ENCODE results near the gene DOK5.

The DOK5 gene

GRCh38 chr20:54510541-54511129, 35.2 kb downstream of the DOK5 start:
- H3K4me3 ChIP-seq, result no peak overlapping the region
- DNase-seq (ENCODE audit: low spot score), result no peak
- H3K27ac ChIP-seq, result no peak overlapping the region
- no peak for TF ChIP-seq CTCF (IDR thresholded peaks at IDR 0.05)

GRCh38 chr20:54512694-54513093, 37.3 kb downstream of the DOK5 start:
- TF ChIP-seq CTCF (IDR thresholded peaks at IDR 0.05), result no peak
- Histone ChIP-seq H3K4me3 (no peak overlapping the region), H3K27ac (no peak overlapping the region)
- no peak for DNase-seq (ENCODE audit: low spot score)

GRCh38 chr20:54514028-54514607, 38.7 kb downstream of the DOK5 start:
- no peak for DNase-seq (ENCODE audit: low spot score)
- no peak overlapping the region for H3K27ac ChIP-seq
- no peak overlapping the region for H3K4me3 ChIP-seq
- TF ChIP-seq CTCF (IDR thresholded peaks at IDR 0.05), result no peak

GRCh38 chr20:54515793-54516628, 40.6 kb downstream of the DOK5 start:
- Histone ChIP-seq H3K27ac (no peak overlapping the region), H3K4me3 (no peak overlapping the region)
- no peak for DNase-seq (ENCODE audit: low spot score)
- TF ChIP-seq CTCF (IDR thresholded peaks at IDR 0.05), result no peak

GRCh38 chr20:54517241-54517975, 42.0 kb downstream of the DOK5 start:
- TF ChIP-seq CTCF (IDR thresholded peaks at IDR 0.05), result no peak
- H3K4me3 ChIP-seq, result no peak overlapping the region
- no peak for DNase-seq (ENCODE audit: low spot score)
- no peak overlapping the region for H3K27ac ChIP-seq

GRCh38 chr20:54524849-54525248, 49.5 kb downstream of the DOK5 start:
- H3K27ac ChIP-seq, result no peak overlapping the region
- no peak for DNase-seq (ENCODE audit: low spot score)
- no peak for TF ChIP-seq CTCF (IDR thresholded peaks at IDR 0.05)
- H3K4me3 ChIP-seq, result no peak overlapping the region

All from coronary artery (tissue), 2 donors.